Breast epithelium (tissue), 3 donors: ENCODE measurements around the gene CYP2A6.

Experiments used
- CTCF ChIP-seq, 3 donors: fragments of 450-650 bp; IDR thresholded peaks; one replicate each; pipeline ENCODE4 v1.5.1; 2016 to 2017; ENCODE audit warnings: antibody characterized with exemption in 3 of 3, mild to moderate bottlenecking in 3 of 3, moderate library complexity in 3 of 3
- POLR2A ChIP-seq: fragments of 450-650 bp; IDR thresholded peaks from one replicate; pipeline ENCODE4 v1.6.1; 2016; ENCODE audit warnings: antibody characterized with exemption, mild to moderate bottlenecking, moderate library complexity

GRCh38 chr19:40801426-40802299 is 48.6 kb downstream of the CYP2A6 start:
- TF ChIP-seq CTCF (IDR thresholded peaks at IDR 0.05) (no peak), POLR2A (no peak)
